ENCODE measurements around the gene HSPB1. TPM values are rescaled to one million over a fixed set of nuclear protein-coding genes. Genes with fewer than 3 reads are reported as not detected.
"Not testable (repeated sequence)": the region's sequence is repeated elsewhere in the genome, so short reads cannot be mapped to it uniquely, and the experiment has no call there.

HSPB1 gene
- total and polyA plus RNA-seq, 2 donors (not counting 1 experiment from before 2014, with no cell fraction given): 34.0 to 343 TPM

DNA sequence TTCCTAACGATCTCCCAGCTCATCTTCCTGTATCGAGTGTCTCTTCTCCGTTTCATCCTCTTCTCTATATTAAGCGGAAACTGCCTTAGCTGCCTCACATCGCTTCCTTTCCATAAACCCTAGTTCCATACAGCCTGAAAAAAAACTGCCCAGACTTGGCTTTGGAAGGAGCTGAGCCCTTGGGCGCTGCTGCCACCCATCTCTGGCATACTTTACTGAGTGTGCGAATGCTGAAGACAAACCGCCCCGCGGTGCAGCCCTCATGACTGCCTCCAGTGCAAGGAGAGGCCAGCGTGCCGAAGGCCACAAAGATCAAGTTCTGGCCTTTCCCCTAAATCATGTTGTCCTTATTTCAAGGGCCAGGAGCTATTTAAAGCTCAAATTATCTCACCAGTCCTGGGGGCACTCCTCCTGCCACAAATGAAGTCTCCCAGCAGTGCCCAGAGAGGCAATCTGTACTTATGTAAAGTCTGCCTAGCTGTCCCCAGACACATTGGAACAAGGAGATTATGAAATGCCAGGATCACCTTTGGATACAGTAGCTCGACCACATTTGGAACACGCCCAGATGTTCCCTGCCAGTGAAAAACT is 31.1 kb downstream of the HSPB1 start:
- DNase-seq (no peak), ATAC-seq (ENCODE audit: low read depth) (no peak)
- Histone ChIP-seq H3K9ac (ENCODE audit: low read length) (no peak overlapping the region), H3K27ac (ENCODE audit: low read length in 2 of 2) (no peak overlapping the region), H3K9me3 (ENCODE audit: control extremely low read depth in 1 of 3, control insufficient read depth in 2 of 3, insufficient read depth in 1 of 3, low read length in 2 of 3) (no peaks in the 10 kb centered on the region), H3K79me2 (ENCODE audit: control insufficient read depth, insufficient read depth, low read length) (peaks cover 92% of the 10 kb centered on the region), H3K4me3 (ENCODE audit: control extremely low read depth in 1 of 5, extremely low read depth in 1 of 5, insufficient read depth in 1 of 5, low read depth in 2 of 5, low read length in 4 of 5) (no peak overlapping the region), H3K4me1 (ENCODE audit: control insufficient read depth in 2 of 2, insufficient read depth in 2 of 2, low read length in 2 of 2) (peaks cover 8 to 19% of the 10 kb centered on the region in 2 donors), H4K20me1 (ENCODE audit: control insufficient read depth, insufficient read depth, low read length, poor library complexity, severe bottlenecking) (peaks cover 96% of the 10 kb centered on the region), H3K27me3 (replicated peaks in 1 of 4; ENCODE audit: control extremely low read depth in 1 of 4, control insufficient read depth in 3 of 4, insufficient read depth in 4 of 4, low read length in 3 of 4) (no peaks in the 10 kb centered on the region), H2AFZ (ENCODE audit: insufficient read depth, low read depth, low read length, poor library complexity, severe bottlenecking) (no peak overlapping the region), H3K36me3 (replicated peaks in 1 of 2; ENCODE audit: control extremely low read depth in 1 of 2, control insufficient read depth in 1 of 2, extremely low read depth in 1 of 2, insufficient read depth in 2 of 2, low read length in 1 of 2) (peaks cover 0 to 38% of the 10 kb centered on the region in 2 experiments), H3K4me2 (replicated peaks; ENCODE audit: low read depth, low read length, poor library complexity, severe bottlenecking) (no peak overlapping the region)
- POLR2A ChIA-PET: no interaction called here
- Mint-ChIP-seq H3K27ac (no peak overlapping the region), H3K27me3 (no peaks in the 10 kb centered on the region), H3K4me3 (no peak overlapping the region), H3K9me3 (ENCODE audit: insufficient read depth) (no peaks in the 10 kb centered on the region), H3K4me1 (peaks cover 48% of the 10 kb centered on the region)
- 92% methylated on average over 12 of the region's 14 CpGs for WGBS (ENCODE audit: insufficient coverage)
- TF ChIP-seq EZH2 (IDR thresholded peaks at IDR 0.05; ENCODE audit: borderline replicate concordance, insufficient read depth, low read depth, low read length, poor library complexity, severe bottlenecking): no peak
- TF ChIP-seq, protein P1, sequence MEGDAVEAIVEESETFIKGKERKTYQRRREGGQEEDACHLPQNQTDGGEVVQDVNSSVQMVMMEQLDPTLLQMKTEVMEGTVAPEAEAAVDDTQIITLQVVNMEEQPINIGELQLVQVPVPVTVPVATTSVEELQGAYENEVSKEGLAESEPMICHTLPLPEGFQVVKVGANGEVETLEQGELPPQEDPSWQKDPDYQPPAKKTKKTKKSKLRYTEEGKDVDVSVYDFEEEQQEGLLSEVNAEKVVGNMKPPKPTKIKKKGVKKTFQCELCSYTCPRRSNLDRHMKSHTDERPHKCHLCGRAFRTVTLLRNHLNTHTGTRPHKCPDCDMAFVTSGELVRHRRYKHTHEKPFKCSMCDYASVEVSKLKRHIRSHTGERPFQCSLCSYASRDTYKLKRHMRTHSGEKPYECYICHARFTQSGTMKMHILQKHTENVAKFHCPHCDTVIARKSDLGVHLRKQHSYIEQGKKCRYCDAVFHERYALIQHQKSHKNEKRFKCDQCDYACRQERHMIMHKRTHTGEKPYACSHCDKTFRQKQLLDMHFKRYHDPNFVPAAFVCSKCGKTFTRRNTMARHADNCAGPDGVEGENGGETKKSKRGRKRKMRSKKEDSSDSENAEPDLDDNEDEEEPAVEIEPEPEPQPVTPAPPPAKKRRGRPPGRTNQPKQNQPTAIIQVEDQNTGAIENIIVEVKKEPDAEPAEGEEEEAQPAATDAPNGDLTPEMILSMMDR (IDR thresholded peaks at IDR 0.05): no peak
- CTCF ChIA-PET: interaction anchor here (0.9 kb wide), 1 partner anchor 11 kb away, joined by 3 read pairs; no protein-coding TSS in a partner anchor
- intact Hi-C loops (cut with micrococcal nuclease): no loop called here

GRCh38 chr7:76334320-76334967 is 32.0 kb downstream of the HSPB1 start:
- ChIA-PET POLR2A (no interaction called here), CTCF (interaction anchor here (0.9 kb wide), 1 partner anchor 12 kb away, joined by 3 read pairs; no protein-coding TSS in a partner anchor)
- no peak for ATAC-seq (ENCODE audit: low read depth)
- Mint-ChIP-seq H3K4me1 (peaks cover 46% of the 10 kb centered on the region), H3K9me3 (ENCODE audit: insufficient read depth) (no peaks in the 10 kb centered on the region), H3K4me3 (no peak overlapping the region), H3K27ac (no peak overlapping the region), H3K27me3 (no peaks in the 10 kb centered on the region)
- no peak for DNase-seq
- Histone ChIP-seq H3K4me3 (ENCODE audit: control extremely low read depth in 1 of 5, extremely low read depth in 1 of 5, insufficient read depth in 1 of 5, low read depth in 2 of 5, low read length in 4 of 5) (no peak overlapping the region), H3K27ac (ENCODE audit: low read length in 2 of 2) (no peak overlapping the region), H3K9me3 (ENCODE audit: control extremely low read depth in 1 of 3, control insufficient read depth in 2 of 3, insufficient read depth in 1 of 3, low read length in 2 of 3) (no peaks in the 10 kb centered on the region), H4K20me1 (ENCODE audit: control insufficient read depth, insufficient read depth, low read length, poor library complexity, severe bottlenecking) (peaks cover 96% of the 10 kb centered on the region), H3K4me1 (ENCODE audit: control insufficient read depth in 2 of 2, insufficient read depth in 2 of 2, low read length in 2 of 2) (peaks cover 8 to 19% of the 10 kb centered on the region in 2 donors), H3K27me3 (replicated peaks in 1 of 4; ENCODE audit: control extremely low read depth in 1 of 4, control insufficient read depth in 3 of 4, insufficient read depth in 4 of 4, low read length in 3 of 4) (no peaks in the 10 kb centered on the region), H2AFZ (ENCODE audit: insufficient read depth, low read depth, low read length, poor library complexity, severe bottlenecking) (no peak overlapping the region), H3K79me2 (ENCODE audit: control insufficient read depth, insufficient read depth, low read length) (peaks cover 94% of the 10 kb centered on the region), H3K9ac (ENCODE audit: low read length) (no peak overlapping the region), H3K4me2 (replicated peaks; ENCODE audit: low read depth, low read length, poor library complexity, severe bottlenecking) (no peak overlapping the region), H3K36me3 (replicated peaks in 1 of 2; ENCODE audit: control extremely low read depth in 1 of 2, control insufficient read depth in 1 of 2, extremely low read depth in 1 of 2, insufficient read depth in 2 of 2, low read length in 1 of 2) (peaks cover 0 to 35% of the 10 kb centered on the region in 2 experiments)
- intact Hi-C loops (cut with micrococcal nuclease): no loop called here
- TF ChIP-seq, protein P1 (IDR thresholded peaks at IDR 0.05): no peak
- TF ChIP-seq EZH2 (IDR thresholded peaks at IDR 0.05; ENCODE audit: borderline replicate concordance, insufficient read depth, low read depth, low read length, poor library complexity, severe bottlenecking): no peak
- WGBS (ENCODE audit: insufficient coverage): 100% methylated on average over 1 of the region's 6 CpGs

GRCh38 chr7:76335417-76335816 is 32.9 kb downstream of the HSPB1 start:
- H3K4me3 Mint-ChIP-seq; H3K27me3 Mint-ChIP-seq; H3K4me3 ChIP-seq (ENCODE audit: control extremely low read depth in 1 of 5, extremely low read depth in 1 of 5, insufficient read depth in 1 of 5, low read depth in 2 of 5, low read length in 4 of 5); intact Hi-C loops (cut with micrococcal nuclease); H3K27ac Mint-ChIP-seq; H3K27me3 ChIP-seq (replicated peaks in 1 of 4; ENCODE audit: control extremely low read depth in 1 of 4, control insufficient read depth in 3 of 4, insufficient read depth in 4 of 4, low read length in 3 of 4); H3K9ac ChIP-seq (ENCODE audit: low read length); H3K4me2 ChIP-seq (replicated peaks; ENCODE audit: low read depth, low read length, poor library complexity, severe bottlenecking); DNase-seq; H2AFZ ChIP-seq (ENCODE audit: insufficient read depth, low read depth, low read length, poor library complexity, severe bottlenecking); ATAC-seq (ENCODE audit: low read depth); CTCF ChIA-PET; H3K9me3 ChIP-seq (ENCODE audit: control extremely low read depth in 1 of 3, control insufficient read depth in 2 of 3, insufficient read depth in 1 of 3, low read length in 2 of 3); H3K9me3 Mint-ChIP-seq (ENCODE audit: insufficient read depth); H3K27ac ChIP-seq (ENCODE audit: low read length in 2 of 2): not testable (repeated sequence)
- peaks cover 98% of the 10 kb centered on the region for H4K20me1 ChIP-seq (ENCODE audit: control insufficient read depth, insufficient read depth, low read length, poor library complexity, severe bottlenecking)
- H3K79me2 ChIP-seq (ENCODE audit: control insufficient read depth, insufficient read depth, low read length): peaks cover 98% of the 10 kb centered on the region
- H3K4me1 ChIP-seq (ENCODE audit: control insufficient read depth in 2 of 2, insufficient read depth in 2 of 2, low read length in 2 of 2): peaks cover 8 to 19% of the 10 kb centered on the region in 2 donors
- POLR2A ChIA-PET: interaction anchor here (0.5 to 0.6 kb wide), 2 partner anchors 19 to 51 kb away, joined by 5 to 6 read pairs; no protein-coding TSS in a partner anchor
- WGBS (ENCODE audit: insufficient coverage): no CpG with 5 or more reads among the region's 2 CpGs
- H3K4me1 Mint-ChIP-seq: peaks cover 49% of the 10 kb centered on the region
- H3K36me3 ChIP-seq (replicated peaks in 1 of 2; ENCODE audit: control extremely low read depth in 1 of 2, control insufficient read depth in 1 of 2, extremely low read depth in 1 of 2, insufficient read depth in 2 of 2, low read length in 1 of 2): peaks cover 0 to 27% of the 10 kb centered on the region in 2 experiments
